Thoracic aorta (tissue), 2 donors: ENCODE data around the gene EHMT1. TPM values are rescaled to one million over a fixed set of nuclear protein-coding genes. Genes with fewer than 3 reads are reported as not detected.
"Not testable (repeated sequence)": the region's sequence is repeated elsewhere in the genome, so short reads cannot be mapped to it uniquely, and the experiment has no call there.

Experiments
- ATAC-seq: fragments of 150-250 bp; one replicate; pipeline ENCODE4 v1.8.0; 2017; ENCODE audit warnings: low read depth; ENCODE audit not compliant: insufficient number of reproducible peaks, low FRiP score
- DNase-seq: peaks from one replicate; pipeline ENCODE4 v3.0.0-alpha.2; 2020; ENCODE audit warnings: low spot score
- H3K27ac ChIP-seq, 2 donors: fragments of 200-600 bp; sonication (generic); 1 replicate in 1 of 2; 2 replicates in 1 of 2; pipeline ENCODE4 v1.5.1; 2016; ENCODE audit warnings: mild to moderate bottlenecking in 2 of 2, moderate library complexity in 2 of 2
- H3K27me3 ChIP-seq: fragments of 200-600 bp; sonication (generic); replicated peaks from 2 replicates; pipeline ENCODE4 v1.6.0; 2016; ENCODE audit warnings: mild to moderate bottlenecking; ENCODE audit not compliant: insufficient read depth
- H3K36me3 ChIP-seq: fragments of 200-600 bp; sonication (generic); one replicate; pipeline ENCODE4 v1.5.1; 2016
- H3K4me1 ChIP-seq, 2 donors: fragments of 200-600 bp; sonication (generic); 1 replicate in 1 of 2; 2 replicates in 1 of 2; pipeline versions ENCODE4 v1.5.1 to v1.6.0; 2016; ENCODE audit warnings: low read depth in 2 of 2, mild to moderate bottlenecking in 1 of 2; ENCODE audit not compliant: control insufficient read depth in 1 of 2
- H3K4me3 ChIP-seq: fragments of 200-600 bp; sonication (generic); 2 replicates; pipeline ENCODE4 v1.5.1; 2016; ENCODE audit warnings: mild to moderate bottlenecking
- H3K9me3 ChIP-seq: fragments of 200-600 bp; sonication (generic); 2 replicates; pipeline ENCODE4 v1.5.1; 2016
- CTCF ChIP-seq: fragments of 200-600 bp; sonication (generic); IDR thresholded peaks from one replicate; pipeline ENCODE4 v1.5.1; 2019; ENCODE audit warnings: antibody characterized with exemption
- total RNA-seq, 2 donors: library from RNA; depleted of rRNA; stranded (reverse); fragments of >200 nt; gene quantifications; one replicate each; pipeline versions ENCODE4 v1.1.0 to v1.2.3, GENCODE V29; 2016

EHMT1 gene
- total RNA-seq, 2 donors from 2014 or later = 67.6 to 150 TPM

DNA sequence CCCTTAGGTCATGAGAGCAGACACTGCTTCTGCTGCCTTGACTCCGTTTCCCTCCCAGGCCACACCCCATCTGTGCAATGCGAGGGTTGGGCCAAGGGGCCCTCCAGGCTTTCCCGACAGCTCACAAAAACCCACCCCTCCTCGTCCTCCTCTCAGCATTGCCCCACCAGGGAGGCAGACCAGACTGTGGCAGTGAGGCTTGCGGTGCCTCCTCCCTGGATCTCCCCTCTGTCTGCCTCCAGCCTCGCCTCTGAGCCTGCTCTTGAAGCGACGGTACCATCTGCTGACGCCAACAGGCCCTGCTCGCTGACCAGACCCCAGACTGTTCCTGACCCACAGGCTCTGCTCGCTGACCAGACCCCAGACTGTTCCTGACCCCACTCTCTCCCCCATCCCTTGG, 159.5 kb downstream of the EHMT1 start:
- DNase-seq (no peak), ATAC-seq (no peak)
- Histone ChIP-seq H3K4me3 (no peak overlapping the region), H3K36me3 (peaks cover 53% of the 10 kb centered on the region), H3K27me3 (no peaks in the 10 kb centered on the region), H3K27ac (no peak overlapping the region), H3K9me3 (no peaks in the 10 kb centered on the region), H3K4me1 (no peaks in the 10 kb centered on the region)
- TF ChIP-seq CTCF = no peak

DNA sequence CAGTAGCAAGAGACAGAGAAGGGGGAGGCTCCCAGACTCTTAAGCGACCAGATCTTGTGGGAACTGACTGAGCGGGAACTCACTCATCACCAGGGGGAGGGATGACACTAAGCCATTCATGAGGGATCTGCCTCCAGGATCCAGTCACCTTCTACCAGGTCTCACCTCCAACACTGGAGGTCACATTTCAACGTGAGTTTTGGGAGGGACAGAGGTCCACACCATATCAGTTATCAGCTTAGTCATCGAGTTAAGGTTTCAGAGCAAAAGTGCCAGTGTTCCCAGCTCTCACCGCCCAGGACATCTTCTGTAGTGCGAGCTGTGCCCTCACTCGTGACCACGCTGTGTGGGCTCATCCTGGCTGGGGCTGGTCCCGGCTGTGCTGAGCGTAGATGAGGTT, 160.1 kb downstream of the EHMT1 start:
- Histone ChIP-seq H3K36me3 (peaks cover 52% of the 10 kb centered on the region), H3K4me1 (no peaks in the 10 kb centered on the region)

GRCh38 chr9:137780031-137780430, 161.2 kb downstream of the EHMT1 start:
- not testable (repeated sequence) for H3K4me3 ChIP-seq, ATAC-seq, H3K9me3 ChIP-seq, H3K4me1 ChIP-seq, H3K27me3 ChIP-seq, H3K27ac ChIP-seq, DNase-seq
- H3K36me3 ChIP-seq = peaks cover 44% of the 10 kb centered on the region

More for the DNA sequence above, 160.1 kb downstream of the EHMT1 start:
- no peak overlapping the region for H3K27ac ChIP-seq
- H3K9me3 ChIP-seq = no peaks in the 10 kb centered on the region
- no peak overlapping the region for H3K4me3 ChIP-seq
- no peaks in the 10 kb centered on the region for H3K27me3 ChIP-seq
- ATAC-seq (no peak), DNase-seq (no peak)
- no peak for TF ChIP-seq CTCF

GRCh38 chr9:137781906-137782585, 163.2 kb downstream of the EHMT1 start:
- Histone ChIP-seq H3K27ac (no peak overlapping the region), H3K9me3 (no peaks in the 10 kb centered on the region), H3K4me3 (no peak overlapping the region), H3K4me1 (no peaks in the 10 kb centered on the region), H3K36me3 (peaks cover 30% of the 10 kb centered on the region), H3K27me3 (no peaks in the 10 kb centered on the region)
- no peak for DNase-seq
- ATAC-seq = no peak
- TF ChIP-seq CTCF = no peak

- no peak for DNase-seq
These were observed 164.7 kb downstream of the EHMT1 start for GRCh38 chr9:137783521-137783920.

More at GRCh38 chr9:137783521-137783920, 164.7 kb downstream of the EHMT1 start:
- Histone ChIP-seq H3K9me3 (no peaks in the 10 kb centered on the region), H3K27ac (no peak overlapping the region), H3K4me3 (no peak overlapping the region), H3K4me1 (no peaks in the 10 kb centered on the region), H3K27me3 (no peaks in the 10 kb centered on the region), H3K36me3 (peaks cover 30% of the 10 kb centered on the region)
- ATAC-seq = no peak
- TF ChIP-seq CTCF = no peak
